Fibroblast of lung (primary cell): ENCODE results near the gene STXBP2. TPM values are rescaled to one million over a fixed set of nuclear protein-coding genes. Genes with fewer than 3 reads are reported as not detected.

Source experiments
- DNase-seq, 2 donors: peaks; one replicate each; pipeline versions ENCODE4 v3.0.0 to v3.0.0-alpha.2; 2010; ENCODE audit warnings: low read depth in 2 of 2
- H2AFZ ChIP-seq: 2 replicates; pipeline ENCODE4 v1.5.1; 2012; ENCODE audit warnings: low read length, control low read depth, inconsistent platforms
- H3K27ac ChIP-seq: 2 replicates; pipeline ENCODE4 v1.5.1; 2011; ENCODE audit warnings: low read length, control low read depth; ENCODE audit not compliant: insufficient read depth
- H3K27me3 ChIP-seq: 2 replicates; pipeline ENCODE4 v1.5.1; 2011; ENCODE audit warnings: mild to moderate bottlenecking, low read length; ENCODE audit not compliant: control insufficient read depth, insufficient read depth
- H3K36me3 ChIP-seq: 2 replicates; pipeline ENCODE4 v1.5.1; 2011; ENCODE audit warnings: low read length; ENCODE audit not compliant: control insufficient read depth, insufficient read depth
- H3K4me1 ChIP-seq: 2 replicates; pipeline ENCODE4 v1.5.1; 2011; ENCODE audit warnings: low read length; ENCODE audit not compliant: control insufficient read depth, insufficient read depth; ENCODE audit errors: extremely low read depth
- H3K4me2 ChIP-seq: 2 replicates; pipeline ENCODE4 v1.5.1; 2011; ENCODE audit warnings: low read length, control low read depth; ENCODE audit not compliant: insufficient read depth; ENCODE audit errors: extremely low read depth
- H3K4me3 ChIP-seq, 4 experiments: fragments of 200-600 bp in 1 of 4; sonication (generic) in 1 of 4; replicated peaks in 1 of 4; 2 replicates each; pipeline ENCODE4 v1.5.1; 2011 to 2016; ENCODE audit warnings: low read length in 4 of 4, low read depth in 3 of 4, mild to moderate bottlenecking in 3 of 4, control low read depth in 2 of 4, inconsistent platforms in 1 of 4, mixed read lengths in 1 of 4; ENCODE audit not compliant: insufficient read depth in 1 of 4; ENCODE audit errors: control extremely low read depth in 1 of 4
- H3K79me2 ChIP-seq: 2 replicates; pipeline ENCODE4 v1.5.1; 2012; ENCODE audit warnings: mild to moderate bottlenecking, low read length, inconsistent platforms; ENCODE audit not compliant: control insufficient read depth, insufficient read depth
- H3K9ac ChIP-seq: 2 replicates; pipeline ENCODE4 v1.5.1; 2011; ENCODE audit warnings: mild to moderate bottlenecking, low read length, control low read depth; ENCODE audit not compliant: insufficient read depth
- H3K9me3 ChIP-seq: 2 replicates; pipeline ENCODE4 v1.5.1; 2012; ENCODE audit warnings: low read depth, low read length; ENCODE audit not compliant: control insufficient read depth, insufficient read depth
- H4K20me1 ChIP-seq: 2 replicates; pipeline ENCODE4 v1.5.1; 2011; ENCODE audit warnings: low read length; ENCODE audit not compliant: control insufficient read depth, insufficient read depth; ENCODE audit errors: extremely low read depth
- EZH2 ChIP-seq: IDR thresholded peaks from 2 replicates; pipeline ENCODE4 v1.5.1; 2012; ENCODE audit warnings: low read length, control low read depth, mild to moderate bottlenecking; ENCODE audit errors: missing control alignments
- polyA plus RNA-seq, 2 donors: library from polyadenylated mRNA; depleted of rRNA in 1 of 2; stranded (reverse) in 1 of 2; unstranded in 1 of 2; fragments of >200 nt; gene quantifications; 2 replicates each; pipeline ENCODE4 v1.2.1, GENCODE V29; 2011 to 2012; ENCODE audit warnings: missing spikeins in 1 of 2
- total RNA-seq: library from RNA; depleted of rRNA; stranded (reverse); fragments of >200 nt; gene quantifications from 2 replicates; pipeline ENCODE4 v1.2.1, GENCODE V29; 2014
- TF ChIP-seq, protein P1 (sequence below), 2 donors: IDR thresholded peaks in 1 of 2; conservative IDR thresholded peaks in 1 of 2; 1 replicate in 1 of 2; 2 replicates in 1 of 2; pipeline ENCODE4 v1.5.1; 2011 to 2012; ENCODE audit warnings: low read length in 2 of 2, control low read depth in 1 of 2, inconsistent platforms in 1 of 2, low read depth in 1 of 2, mild to moderate bottlenecking in 1 of 2

The STXBP2 gene
- total and polyA plus RNA-seq, 2 donors (not counting 1 experiment from before 2014, with no cell fraction given): 4.6 TPM

DNA sequence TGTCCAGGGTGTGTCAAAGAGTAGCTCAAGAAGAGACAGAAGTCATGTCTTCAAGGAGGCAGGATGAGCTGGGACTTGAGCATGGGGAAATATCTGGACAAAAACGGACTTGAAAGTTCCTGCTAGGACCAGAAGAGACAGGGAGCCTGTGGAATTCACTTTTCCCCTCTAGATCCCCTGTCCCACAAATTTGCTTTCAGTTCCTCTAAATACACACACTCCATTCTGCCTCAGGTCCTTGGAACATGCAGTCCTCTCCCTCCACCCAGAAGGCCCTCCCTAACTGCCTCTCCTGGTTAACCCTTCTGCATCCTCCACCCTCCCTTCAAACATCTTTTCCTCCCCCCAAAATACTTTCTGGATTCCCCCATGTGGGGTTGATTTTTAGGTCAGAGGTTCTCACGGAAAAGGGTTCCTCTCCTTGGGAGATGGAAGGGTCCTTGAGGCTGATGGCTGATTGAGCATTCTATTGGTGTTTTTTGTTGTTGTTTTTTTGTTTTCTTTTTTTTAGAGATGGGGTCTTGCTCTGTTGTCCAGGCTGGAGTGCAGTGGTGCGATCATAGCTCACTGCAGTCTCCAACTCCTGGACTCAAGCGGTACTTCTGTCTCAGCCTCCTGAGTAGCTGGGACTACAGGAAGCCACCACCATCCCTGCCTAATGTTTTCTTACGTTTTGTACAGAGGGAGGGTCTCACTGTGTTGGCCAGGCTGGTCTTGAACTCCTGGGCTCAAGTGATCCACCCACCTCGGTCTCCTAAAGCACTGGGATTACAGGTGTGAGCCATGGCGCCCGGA is 25.0 kb downstream of the STXBP2 start:
- H4K20me1 ChIP-seq: no peaks in the 10 kb centered on the region
- no peaks in the 10 kb centered on the region for H3K27me3 ChIP-seq
- H3K4me3 ChIP-seq: no peak overlapping the region
- DNase-seq: no peak
- no peak overlapping the region for H3K4me2 ChIP-seq
- no peaks in the 10 kb centered on the region for H3K36me3 ChIP-seq
- no peaks in the 10 kb centered on the region for H3K4me1 ChIP-seq
- H2AFZ ChIP-seq: no peak overlapping the region
- no peaks in the 10 kb centered on the region for H3K79me2 ChIP-seq
- H3K9me3 ChIP-seq: no peaks in the 10 kb centered on the region
- TF ChIP-seq, protein P1, sequence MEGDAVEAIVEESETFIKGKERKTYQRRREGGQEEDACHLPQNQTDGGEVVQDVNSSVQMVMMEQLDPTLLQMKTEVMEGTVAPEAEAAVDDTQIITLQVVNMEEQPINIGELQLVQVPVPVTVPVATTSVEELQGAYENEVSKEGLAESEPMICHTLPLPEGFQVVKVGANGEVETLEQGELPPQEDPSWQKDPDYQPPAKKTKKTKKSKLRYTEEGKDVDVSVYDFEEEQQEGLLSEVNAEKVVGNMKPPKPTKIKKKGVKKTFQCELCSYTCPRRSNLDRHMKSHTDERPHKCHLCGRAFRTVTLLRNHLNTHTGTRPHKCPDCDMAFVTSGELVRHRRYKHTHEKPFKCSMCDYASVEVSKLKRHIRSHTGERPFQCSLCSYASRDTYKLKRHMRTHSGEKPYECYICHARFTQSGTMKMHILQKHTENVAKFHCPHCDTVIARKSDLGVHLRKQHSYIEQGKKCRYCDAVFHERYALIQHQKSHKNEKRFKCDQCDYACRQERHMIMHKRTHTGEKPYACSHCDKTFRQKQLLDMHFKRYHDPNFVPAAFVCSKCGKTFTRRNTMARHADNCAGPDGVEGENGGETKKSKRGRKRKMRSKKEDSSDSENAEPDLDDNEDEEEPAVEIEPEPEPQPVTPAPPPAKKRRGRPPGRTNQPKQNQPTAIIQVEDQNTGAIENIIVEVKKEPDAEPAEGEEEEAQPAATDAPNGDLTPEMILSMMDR (conservative IDR thresholded peaks at IDR 0.05 in 1 of 2, IDR thresholded peaks at IDR 0.05 in 1 of 2; ENCODE audit: low read depth in 1 of 2, low read length in 2 of 2): no peak
- no peak for TF ChIP-seq EZH2
- H3K27ac ChIP-seq: no peak overlapping the region
- no peak overlapping the region for H3K9ac ChIP-seq

DNA sequence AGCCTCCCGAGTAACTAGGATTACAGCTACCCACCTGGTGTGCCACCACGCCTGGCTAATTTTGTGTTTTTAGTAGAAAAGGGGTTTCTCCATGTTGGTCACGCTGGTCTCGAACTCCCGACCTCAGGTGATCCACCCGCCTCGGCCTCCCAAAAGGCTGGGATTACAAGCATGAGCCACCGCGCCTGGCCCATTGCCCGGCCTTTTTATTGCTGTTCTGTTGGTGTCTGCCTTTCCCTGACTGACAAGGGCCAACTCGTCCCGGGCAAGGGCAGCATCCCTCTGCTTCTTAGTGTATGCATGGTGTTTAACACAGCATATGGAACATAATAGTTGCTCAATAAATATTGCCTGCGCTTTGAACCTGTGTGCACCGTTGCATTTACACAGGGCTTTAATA is 25.7 kb downstream of the STXBP2 start:
- Histone ChIP-seq H2AFZ (no peak overlapping the region), H3K79me2 (no peaks in the 10 kb centered on the region), H3K27me3 (no peaks in the 10 kb centered on the region), H3K4me3 (no peak overlapping the region), H3K27ac (no peak overlapping the region), H3K4me1 (no peaks in the 10 kb centered on the region), H4K20me1 (no peaks in the 10 kb centered on the region), H3K4me2 (no peak overlapping the region), H3K9me3 (no peaks in the 10 kb centered on the region), H3K9ac (no peak overlapping the region), H3K36me3 (no peaks in the 10 kb centered on the region)
- no peak for DNase-seq
- no peak for TF ChIP-seq EZH2
- TF ChIP-seq, protein P1 (conservative IDR thresholded peaks at IDR 0.05 in 1 of 2, IDR thresholded peaks at IDR 0.05 in 1 of 2; ENCODE audit: low read depth in 1 of 2, low read length in 2 of 2): no peak

DNA sequence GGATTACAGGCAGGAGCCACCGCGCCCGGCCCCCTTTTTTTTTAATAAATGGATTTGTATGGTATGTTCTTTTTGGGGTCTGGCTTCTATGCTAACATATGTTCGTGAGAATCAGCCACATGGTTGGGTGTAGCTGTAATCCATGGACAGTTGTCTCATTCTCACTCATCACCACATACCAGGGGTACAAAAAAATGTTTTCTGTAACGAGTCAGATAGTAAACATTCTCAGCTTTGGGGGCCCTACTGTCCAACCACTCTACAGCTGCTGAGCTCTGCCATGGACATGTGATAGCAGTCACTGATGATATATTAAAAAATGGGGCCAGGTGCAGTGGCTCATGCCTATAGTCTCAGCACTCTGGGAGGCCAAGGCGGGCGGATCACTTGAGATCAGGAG is 26.8 kb downstream of the STXBP2 start:
- no peak overlapping the region for H3K27ac ChIP-seq
- no peaks in the 10 kb centered on the region for H4K20me1 ChIP-seq
- no peak overlapping the region for H3K4me2 ChIP-seq
- H3K36me3 ChIP-seq: no peaks in the 10 kb centered on the region
- no peak overlapping the region for H3K9ac ChIP-seq
- DNase-seq: no peak
- H3K9me3 ChIP-seq: no peaks in the 10 kb centered on the region
- no peak overlapping the region for H2AFZ ChIP-seq
- no peaks in the 10 kb centered on the region for H3K4me1 ChIP-seq
- TF ChIP-seq, protein P1 (conservative IDR thresholded peaks at IDR 0.05 in 1 of 2, IDR thresholded peaks at IDR 0.05 in 1 of 2; ENCODE audit: low read depth in 1 of 2, low read length in 2 of 2): no peak
- TF ChIP-seq EZH2: no peak
- H3K79me2 ChIP-seq: no peaks in the 10 kb centered on the region
- no peak overlapping the region for H3K4me3 ChIP-seq
- H3K27me3 ChIP-seq: no peaks in the 10 kb centered on the region
